GM19324 (cell line): ENCODE data around the gene TULP3.

Experiments used
- ATAC-seq: cut with Tn5 transposase; IDR thresholded peaks from one replicate; pipeline ENCODE4 v1.9.1; 2021; ENCODE audit warnings: mild to moderate bottlenecking, moderate library complexity; ENCODE audit not compliant: unreplicated experiment, low FRiP score

Gene TULP3

DNA sequence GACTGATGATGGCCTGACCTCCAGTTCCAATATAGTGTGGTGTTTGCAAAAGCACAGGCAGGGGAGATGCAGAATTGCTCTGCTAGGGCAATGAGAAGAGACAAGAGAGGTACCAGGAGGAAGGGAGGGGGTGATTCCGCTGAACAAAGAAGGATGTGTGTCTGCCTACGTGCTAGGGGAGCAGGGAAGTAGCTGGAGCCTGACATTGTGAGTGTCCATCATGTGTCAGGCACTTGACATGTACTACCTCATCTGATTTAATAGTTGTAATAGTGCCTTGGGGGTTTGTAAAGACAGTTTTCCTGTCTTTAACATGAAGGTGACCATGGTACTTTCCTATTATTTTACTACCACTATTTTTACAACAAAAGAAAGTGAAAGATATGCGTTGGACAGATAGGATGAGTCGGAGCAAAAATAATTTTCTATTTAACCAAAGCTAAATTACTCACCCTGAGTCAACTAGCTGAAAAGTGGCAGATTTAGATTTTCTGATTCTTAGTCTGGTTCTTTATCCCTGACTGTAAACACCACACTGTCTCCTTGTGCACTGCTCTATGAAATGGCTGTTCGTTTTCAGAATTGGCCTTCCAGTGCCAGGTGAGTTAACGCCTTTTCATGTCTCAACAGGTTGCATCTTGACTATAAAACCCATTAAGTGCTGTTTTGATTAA, 34.8 kb downstream of the TULP3 start:
- no peak for ATAC-seq

DNA sequence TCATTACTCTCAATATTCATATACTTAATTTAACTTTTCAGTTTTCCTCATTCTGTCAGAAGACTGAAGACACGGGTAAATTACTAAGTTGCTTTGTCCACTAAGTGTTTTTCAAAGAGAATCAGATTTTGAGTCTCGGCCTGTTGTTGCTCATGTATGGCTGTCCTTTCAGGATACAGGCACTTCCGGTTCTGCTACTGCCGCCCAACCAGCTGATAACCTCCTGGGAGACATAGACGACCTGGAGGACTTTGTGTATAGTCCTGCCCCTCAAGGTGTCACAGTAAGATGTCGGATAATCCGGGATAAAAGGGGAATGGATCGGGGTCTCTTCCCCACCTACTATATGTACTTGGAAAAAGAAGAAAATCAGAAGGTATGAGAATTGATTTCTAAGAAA, 40.2 kb downstream of the TULP3 start:
- no peak for ATAC-seq

DNA sequence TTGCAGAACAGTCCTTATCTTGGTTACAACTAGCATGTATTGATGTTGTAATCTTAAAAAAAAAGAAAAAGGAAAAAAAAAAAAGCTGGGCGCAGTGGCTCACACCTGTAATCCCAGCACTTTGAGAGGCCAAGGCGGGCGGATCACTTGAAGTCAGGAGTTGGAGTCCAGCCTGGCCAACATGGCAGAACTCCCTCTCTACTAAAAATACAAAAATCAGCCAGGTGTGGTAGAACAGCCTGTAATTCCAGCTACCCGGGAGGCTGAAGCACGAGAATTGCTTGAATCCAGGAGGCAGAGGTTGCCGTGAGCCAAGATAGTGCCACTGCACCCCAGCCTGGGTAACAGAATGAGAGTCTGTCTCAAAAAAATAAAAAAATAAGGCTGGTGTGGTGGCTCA, 42.9 kb downstream of the TULP3 start:
- ATAC-seq, result no peak

- no peak for ATAC-seq
Observed at GRCh38 chr12:2934371-2934770, 43.7 kb downstream of the TULP3 start.

GRCh38 chr12:2936301-2936700, 45.6 kb downstream of the TULP3 start:
- no peak for ATAC-seq

GRCh38 chr12:2937500-2937899, 46.8 kb downstream of the TULP3 start:
- ATAC-seq, result no peak

- no peak for ATAC-seq
Observed at GRCh38 chr12:2939191-2939590, 48.5 kb downstream of the TULP3 start.

DNA sequence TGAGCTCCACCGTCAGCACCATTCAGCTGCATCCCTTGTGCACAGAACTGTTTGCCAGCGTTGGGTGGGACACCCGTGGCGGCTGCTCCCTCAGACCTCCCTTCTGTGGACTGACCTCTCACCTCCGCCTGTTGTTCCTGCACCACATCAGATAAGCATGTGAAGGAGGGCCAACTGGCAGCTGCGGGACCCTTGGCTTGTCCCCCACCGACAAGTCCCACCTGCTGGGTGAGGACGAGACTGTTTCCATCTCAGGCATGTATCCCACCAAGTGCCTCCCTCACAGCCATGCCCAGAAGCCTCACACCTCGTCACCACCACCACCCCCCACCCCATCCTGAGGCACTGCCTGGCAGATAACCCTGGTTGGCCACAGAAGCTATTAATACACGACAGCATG, 49.9 kb downstream of the TULP3 start:
- ATAC-seq, result no peak

DNA sequence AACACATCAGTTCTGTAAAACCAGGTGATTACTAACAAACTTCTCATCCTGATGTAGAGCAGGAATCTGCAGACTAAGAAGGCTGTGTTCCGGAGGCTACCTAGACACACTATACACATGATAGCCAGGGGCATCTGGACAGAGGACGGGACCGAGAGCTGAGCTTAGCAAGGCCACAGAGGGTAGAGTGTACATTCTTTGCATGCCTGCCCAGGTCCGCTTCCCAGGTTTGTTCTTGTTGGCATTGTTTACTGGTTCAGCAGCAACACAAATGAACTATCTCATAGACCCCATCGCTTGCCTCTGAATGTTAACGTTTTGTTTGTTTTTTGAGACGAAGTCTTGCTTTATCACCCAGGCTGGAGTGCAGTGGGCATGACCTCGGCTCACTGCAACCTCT, 50.8 kb downstream of the TULP3 start:
- ATAC-seq, result no peak

- no peak for ATAC-seq
Observed at GRCh38 chr12:2944401-2945047, 53.8 kb downstream of the TULP3 start.

GRCh38 chr12:2949411-2949810, 58.7 kb downstream of the TULP3 start:
- no peak for ATAC-seq

DNA sequence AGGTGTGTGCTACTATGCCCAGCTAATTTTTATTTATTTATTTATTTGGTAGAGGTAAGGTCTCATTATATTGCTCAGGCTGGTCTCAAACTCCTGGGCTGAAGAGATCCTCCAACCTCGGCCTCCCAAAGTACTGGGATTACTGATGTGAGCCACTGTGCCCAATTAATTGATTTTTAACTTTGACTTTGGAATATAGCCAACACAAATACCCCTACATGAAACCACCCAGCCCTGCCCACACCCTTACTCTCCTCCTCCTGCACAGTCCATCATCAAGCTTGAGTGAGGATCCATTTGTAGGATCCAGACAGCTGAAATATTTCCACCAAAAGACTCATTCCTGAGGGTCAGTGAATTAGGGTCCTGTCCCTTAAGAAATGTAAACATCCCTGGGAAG, 65.2 kb downstream of the TULP3 start:
- ATAC-seq, result no peak

DNA sequence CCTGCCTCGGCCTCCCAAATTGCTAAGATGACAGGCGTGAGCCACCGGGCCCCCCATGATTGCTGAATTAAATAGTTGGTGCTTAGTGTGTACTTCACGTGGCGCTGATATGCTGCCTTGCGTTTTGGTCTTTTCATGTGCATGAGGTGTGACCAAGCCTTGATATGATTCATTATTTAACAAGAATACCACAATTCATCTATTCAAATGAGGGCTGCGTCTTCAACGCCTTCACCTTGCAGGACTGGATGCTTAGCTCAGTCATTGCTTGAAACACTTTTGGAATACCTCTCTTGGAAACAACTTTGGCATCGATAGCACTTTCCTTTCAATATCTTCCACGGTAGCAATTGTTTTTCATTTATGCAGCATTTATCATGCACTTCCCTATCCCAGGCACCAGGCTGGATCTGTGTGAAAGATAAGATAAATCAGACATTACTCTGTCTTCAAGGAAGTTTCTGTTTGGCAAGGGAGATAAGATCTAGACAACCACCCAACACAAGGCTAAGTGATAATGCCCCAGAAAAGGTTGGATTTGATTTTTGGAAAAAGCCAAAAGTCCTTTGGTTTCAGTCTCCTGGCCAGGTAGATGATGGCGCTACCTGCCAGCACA, 67.2 kb downstream of the TULP3 start:
- ATAC-seq, result no peak

GRCh38 chr12:2958432-2959191, 67.9 kb downstream of the TULP3 start:
- no peak for ATAC-seq

DNA sequence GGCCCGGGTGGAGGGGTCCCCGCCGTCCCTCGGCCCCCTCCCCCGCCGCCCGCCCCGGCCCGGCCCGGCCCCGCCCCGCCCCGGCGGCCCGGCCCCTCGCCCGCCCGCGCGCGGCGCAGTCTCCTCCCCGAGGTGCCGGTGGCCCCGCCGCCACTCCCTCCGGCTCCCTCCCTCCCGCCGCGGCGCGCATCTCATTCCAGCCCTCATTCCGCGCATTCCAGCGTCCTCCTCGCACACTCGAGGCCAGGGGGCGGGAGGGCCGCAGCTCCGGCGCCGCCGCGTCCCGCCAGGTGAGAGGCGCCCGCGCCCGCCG, 68.5 kb downstream of the TULP3 start, which contains the start of gene TEAD4:
TSS of gene TEAD4 (plus strand) at position 206 of the 313 bp plus-strand sequence.
- no peak for ATAC-seq

DNA sequence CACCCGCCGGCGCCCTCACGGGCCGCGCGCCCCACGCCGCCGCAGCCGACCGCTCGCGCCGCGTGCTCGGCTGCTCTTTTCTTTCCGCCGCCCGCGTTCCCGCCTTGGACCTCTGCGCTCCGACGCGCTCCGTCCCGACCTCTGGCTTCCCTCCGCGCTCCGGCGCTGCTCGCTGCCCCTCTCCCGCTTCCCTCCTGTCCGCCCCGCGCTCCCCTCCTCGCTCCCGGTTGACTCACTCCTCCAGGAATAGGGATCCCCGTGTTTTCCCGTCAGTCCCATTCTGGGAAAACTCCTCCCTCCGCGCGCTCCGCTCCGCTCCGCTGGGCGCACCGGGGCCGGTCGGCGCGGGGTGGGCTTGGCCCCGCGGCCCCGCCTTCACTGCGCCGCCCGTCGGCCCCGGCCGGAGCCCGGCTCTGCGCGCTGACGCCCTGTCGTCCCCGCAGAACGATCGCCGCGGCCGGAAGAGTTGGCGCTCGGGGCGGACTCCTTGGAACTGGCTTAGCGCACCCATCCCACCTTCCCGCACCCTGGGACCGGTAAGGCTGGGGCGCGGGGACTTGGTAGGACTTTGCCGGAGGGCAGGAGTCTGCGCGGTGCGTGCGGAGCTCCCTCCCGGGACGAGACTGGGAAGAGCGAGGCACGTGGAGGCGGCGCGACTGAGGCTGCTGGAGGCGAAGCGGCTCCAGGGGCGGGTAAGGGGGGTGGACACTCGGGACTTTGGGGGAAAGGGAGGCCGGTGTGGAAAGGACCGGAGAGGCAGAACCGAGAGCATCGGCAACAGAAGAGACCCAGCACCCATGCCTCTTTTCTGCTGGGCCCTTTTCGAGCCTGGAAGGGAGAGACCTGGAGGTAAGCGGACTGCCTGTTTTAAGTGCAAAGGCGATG, 69.1 kb downstream of the TULP3 start:
- no peak for ATAC-seq

DNA sequence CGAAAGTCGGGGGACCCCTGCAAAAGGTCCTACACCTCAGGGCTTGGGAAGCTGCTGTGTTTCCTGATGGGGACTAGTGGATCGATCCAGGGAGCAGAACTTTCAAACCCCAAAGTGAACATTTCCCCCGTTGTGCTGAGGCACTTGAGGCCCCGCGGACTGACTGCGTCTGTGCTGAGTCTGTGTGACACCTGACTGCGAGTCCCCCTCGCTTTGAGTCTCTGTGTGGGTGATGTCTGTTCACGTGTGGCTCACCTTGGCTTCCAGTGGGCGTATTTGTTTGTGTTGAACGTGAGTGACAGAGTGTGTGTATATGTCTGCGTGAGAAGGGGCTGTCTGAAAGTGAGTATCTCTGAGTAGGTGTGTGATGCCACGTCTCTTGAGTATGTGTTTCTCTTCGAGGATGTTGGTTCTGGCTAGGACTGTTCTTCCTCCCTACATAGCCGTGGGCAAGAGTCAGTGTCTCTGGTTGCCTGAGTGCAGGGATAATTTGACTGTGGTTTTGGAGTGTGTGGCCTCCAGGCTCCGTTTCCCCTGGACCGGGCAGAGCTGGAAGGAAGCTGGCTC, 69.8 kb downstream of the TULP3 start:
- no peak for ATAC-seq

GRCh38 chr12:2960996-2961616, 70.4 kb downstream of the TULP3 start:
- ATAC-seq, result no peak

DNA sequence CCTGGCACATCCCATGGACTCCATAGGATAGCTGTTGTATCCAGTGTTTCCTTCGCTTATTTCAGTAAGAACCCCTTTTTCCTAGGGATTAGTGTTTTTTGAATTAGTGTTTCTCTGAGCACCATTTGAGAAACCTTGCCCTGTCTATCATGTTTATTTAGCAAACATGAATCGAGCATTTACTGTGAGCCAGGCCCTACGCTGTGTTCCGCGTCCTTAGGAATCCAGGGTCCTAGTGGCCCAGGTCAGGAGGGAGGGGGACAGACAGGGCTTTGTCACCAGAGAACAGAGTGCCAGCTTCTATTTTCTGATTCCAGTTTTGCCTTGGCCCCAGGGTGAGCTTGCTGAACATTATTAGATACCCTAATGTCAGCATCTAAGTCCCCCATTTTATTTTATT, 71.0 kb downstream of the TULP3 start:
- no peak for ATAC-seq
